ENCODE results near the gene ASAP3.
A peak's percentile ranks its signal among the peaks of the same experiment; 100 is the strongest.

The ASAP3 gene

DNA sequence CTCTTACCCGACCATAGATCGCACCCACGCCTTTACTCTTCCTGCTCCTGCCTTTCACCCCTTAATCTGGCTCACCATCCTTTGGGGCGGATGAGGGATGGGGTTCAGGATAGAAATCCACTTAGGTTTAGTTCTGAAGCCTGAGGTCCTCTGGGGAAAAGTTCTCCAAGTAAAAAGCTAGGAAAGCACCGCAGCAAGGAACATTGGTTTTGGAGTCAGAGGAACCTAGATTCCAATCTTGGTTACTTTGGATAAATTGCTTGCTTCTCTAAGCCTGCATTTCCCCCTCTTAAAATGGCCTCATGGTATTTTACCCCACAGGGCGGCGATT, 988 bp upstream of the ASAP3 start:
- H3K4me1 ChIP-seq (ENCODE audit: insufficient read depth, low read length), result peaks cover 16% of the 10 kb centered on the region
- H3K27me3 ChIP-seq (ENCODE audit: control insufficient read depth in 1 of 2, insufficient read depth in 2 of 2, low read length in 2 of 2), result no peaks in the 10 kb centered on the region
- H3K36me3 ChIP-seq (ENCODE audit: insufficient read depth, low read length), result no peaks in the 10 kb centered on the region
- H3K9me3 ChIP-seq (ENCODE audit: low read length), result no peaks in the 10 kb centered on the region
- H3K4me3 ChIP-seq (ENCODE audit: low read depth in 1 of 2, low read length in 2 of 2), result peak overlapping the region; percentile 53 to 89
- no peak overlapping the region for H3K27ac ChIP-seq (ENCODE audit: low read depth, low read length)
- H3K9ac ChIP-seq (ENCODE audit: low read length), result no peak overlapping the region

GRCh38 chr1:23484253-23485001, 448 bp upstream of the ASAP3 start:
- peaks cover 16% of the 10 kb centered on the region for H3K4me1 ChIP-seq (ENCODE audit: insufficient read depth, low read length)
- no peaks in the 10 kb centered on the region for H3K36me3 ChIP-seq (ENCODE audit: insufficient read depth, low read length)
- H3K9me3 ChIP-seq (ENCODE audit: low read length), result no peaks in the 10 kb centered on the region
- H3K4me3 ChIP-seq (ENCODE audit: low read depth in 1 of 2, low read length in 2 of 2), result peak overlapping the region; percentile 53 to 89
- no peak overlapping the region for H3K27ac ChIP-seq (ENCODE audit: low read depth, low read length)
- no peak overlapping the region for H3K9ac ChIP-seq (ENCODE audit: low read length)
- no peaks in the 10 kb centered on the region for H3K27me3 ChIP-seq (ENCODE audit: control insufficient read depth in 1 of 2, insufficient read depth in 2 of 2, low read length in 2 of 2)

DNA sequence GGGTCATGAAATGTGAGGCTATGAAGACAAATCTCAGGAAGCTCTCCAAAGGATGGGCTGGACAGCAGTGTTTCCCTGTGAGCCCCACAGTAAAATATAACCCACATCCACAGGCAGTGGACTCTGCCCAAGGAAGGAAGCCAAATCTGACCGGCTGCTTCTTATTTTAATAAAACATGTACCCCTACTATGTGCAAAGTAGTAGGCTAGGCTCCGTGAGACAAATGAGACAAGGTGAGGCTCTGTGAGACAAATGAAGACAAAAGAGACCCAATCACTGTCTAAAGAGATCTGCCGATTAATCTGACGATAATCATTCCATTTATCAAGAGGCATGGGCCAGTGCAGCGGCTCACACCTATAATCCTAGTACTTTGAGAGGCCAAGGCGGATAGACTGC, 2.1 kb downstream of the ASAP3 start:
- no peak overlapping the region for H3K27ac ChIP-seq (ENCODE audit: low read depth, low read length)
- H3K36me3 ChIP-seq (ENCODE audit: insufficient read depth, low read length), result no peaks in the 10 kb centered on the region
- H3K9ac ChIP-seq (ENCODE audit: low read length), result no peak overlapping the region
- no peak overlapping the region for H3K4me3 ChIP-seq (ENCODE audit: low read depth in 1 of 2, low read length in 2 of 2)
- peaks cover 16% of the 10 kb centered on the region for H3K4me1 ChIP-seq (ENCODE audit: insufficient read depth, low read length)
- H3K9me3 ChIP-seq (ENCODE audit: low read length), result no peaks in the 10 kb centered on the region
- no peaks in the 10 kb centered on the region for H3K27me3 ChIP-seq (ENCODE audit: control insufficient read depth in 1 of 2, insufficient read depth in 2 of 2, low read length in 2 of 2)

DNA sequence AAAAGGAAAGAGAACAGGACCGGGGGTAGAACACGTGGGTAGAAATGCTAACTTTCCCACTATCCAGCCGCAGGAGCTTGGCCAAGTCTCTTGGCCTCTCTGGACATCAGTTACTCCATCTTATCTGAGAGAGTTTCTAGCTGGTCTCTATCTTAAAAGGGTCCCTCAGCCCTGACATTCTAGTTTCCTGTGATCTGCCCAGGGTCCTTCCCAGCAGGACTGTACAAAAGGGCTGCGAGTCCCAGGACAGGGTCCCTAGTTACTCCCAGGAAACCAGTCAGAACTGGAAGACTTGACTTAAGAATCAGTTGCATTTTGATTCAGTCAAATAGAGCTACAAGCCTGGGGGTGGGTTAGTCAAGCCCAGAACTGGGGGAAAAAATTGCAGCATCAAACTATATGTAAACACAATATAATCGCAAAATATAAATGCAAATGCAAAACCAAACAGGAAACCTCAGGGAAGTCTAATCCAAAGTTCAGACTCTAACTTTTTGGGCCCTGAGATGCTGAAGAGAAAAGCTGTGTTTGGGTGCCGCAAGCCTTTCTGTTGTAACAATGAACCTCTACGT, 2.9 kb downstream of the ASAP3 start:
- H3K4me1 ChIP-seq (ENCODE audit: insufficient read depth, low read length), result peaks cover 16% of the 10 kb centered on the region
- H3K9me3 ChIP-seq (ENCODE audit: low read length), result no peaks in the 10 kb centered on the region
- H3K27me3 ChIP-seq (ENCODE audit: control insufficient read depth in 1 of 2, insufficient read depth in 2 of 2, low read length in 2 of 2), result no peaks in the 10 kb centered on the region
- no peaks in the 10 kb centered on the region for H3K36me3 ChIP-seq (ENCODE audit: insufficient read depth, low read length)
- no peak overlapping the region for H3K27ac ChIP-seq (ENCODE audit: low read depth, low read length)
- H3K9ac ChIP-seq (ENCODE audit: low read length), result no peak overlapping the region
- no peak overlapping the region for H3K4me3 ChIP-seq (ENCODE audit: low read depth in 1 of 2, low read length in 2 of 2)

- no peaks in the 10 kb centered on the region for H3K36me3 ChIP-seq (ENCODE audit: insufficient read depth, low read length)
- H3K4me3 ChIP-seq (ENCODE audit: low read depth in 1 of 2, low read length in 2 of 2), result no peak overlapping the region
- H3K27me3 ChIP-seq (ENCODE audit: control insufficient read depth in 1 of 2, insufficient read depth in 2 of 2, low read length in 2 of 2), result no peaks in the 10 kb centered on the region
- no peaks in the 10 kb centered on the region for H3K9me3 ChIP-seq (ENCODE audit: low read length)
- H3K27ac ChIP-seq (ENCODE audit: low read depth, low read length), result no peak overlapping the region
- H3K9ac ChIP-seq (ENCODE audit: low read length), result no peak overlapping the region
- peaks cover 19% of the 10 kb centered on the region for H3K4me1 ChIP-seq (ENCODE audit: insufficient read depth, low read length)
Measured at GRCh38 chr1:23480187-23481025, 3.6 kb downstream of the ASAP3 start.

DNA sequence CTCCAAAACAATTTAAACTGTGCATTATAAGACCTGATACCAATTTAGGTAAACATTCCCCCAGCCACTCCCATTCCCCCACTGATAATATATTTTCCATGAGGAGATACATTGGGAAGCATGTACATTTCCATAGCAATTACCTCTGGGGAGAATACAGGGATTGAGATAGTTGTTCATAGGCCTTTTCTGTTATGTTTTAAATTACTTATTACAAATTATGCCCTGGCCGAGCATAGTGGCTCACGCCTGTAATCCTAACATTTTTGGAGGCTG, 4.4 kb downstream of the ASAP3 start:
- Histone ChIP-seq H3K36me3 (ENCODE audit: insufficient read depth, low read length) (no peaks in the 10 kb centered on the region), H3K27ac (ENCODE audit: low read depth, low read length) (no peak overlapping the region), H3K9me3 (ENCODE audit: low read length) (no peaks in the 10 kb centered on the region), H3K27me3 (ENCODE audit: control insufficient read depth in 1 of 2, insufficient read depth in 2 of 2, low read length in 2 of 2) (no peaks in the 10 kb centered on the region), H3K4me1 (ENCODE audit: insufficient read depth, low read length) (peaks cover 20% of the 10 kb centered on the region), H3K9ac (ENCODE audit: low read length) (no peak overlapping the region), H3K4me3 (ENCODE audit: low read depth in 1 of 2, low read length in 2 of 2) (no peak overlapping the region)

DNA sequence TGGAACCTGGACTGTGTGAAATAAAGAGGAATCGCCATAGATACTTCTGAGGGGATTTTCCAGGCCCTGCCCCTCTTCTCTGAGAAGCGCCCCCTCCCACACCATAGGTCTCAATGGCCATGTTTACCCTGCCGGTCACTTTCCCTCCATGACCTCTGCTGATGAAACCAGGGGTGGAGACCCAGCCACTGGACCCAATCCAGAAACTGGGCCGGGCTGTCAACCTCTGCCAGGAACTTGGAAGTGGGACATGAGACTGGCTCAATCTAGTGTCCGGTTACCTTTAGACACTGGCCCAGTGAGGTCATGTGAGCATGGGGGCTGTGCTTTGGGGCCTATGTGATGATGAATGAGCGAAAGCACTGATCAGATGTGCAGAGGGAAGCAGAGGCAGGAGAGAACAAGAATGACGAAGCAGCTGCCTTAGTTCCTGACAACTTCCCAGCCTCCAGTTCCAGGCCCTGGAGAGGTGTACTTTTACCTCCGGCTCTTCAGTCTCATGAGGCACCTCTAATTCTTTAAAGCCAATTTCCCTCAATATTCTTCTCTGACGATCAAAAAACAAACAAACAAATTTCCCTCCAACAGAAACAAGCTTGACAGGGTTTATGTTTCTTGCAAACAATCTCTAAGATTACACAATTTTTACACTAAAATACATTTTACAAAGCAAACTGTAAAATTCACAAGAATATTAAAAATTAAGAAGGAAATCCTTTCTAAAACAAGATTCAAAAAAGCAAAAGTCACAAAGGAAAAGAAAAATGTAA, 4.9 kb downstream of the ASAP3 start:
- Histone ChIP-seq H3K9ac (ENCODE audit: low read length) (no peak overlapping the region), H3K9me3 (ENCODE audit: low read length) (no peaks in the 10 kb centered on the region), H3K4me3 (ENCODE audit: low read depth in 1 of 2, low read length in 2 of 2) (no peak overlapping the region), H3K27ac (ENCODE audit: low read depth, low read length) (no peak overlapping the region), H3K4me1 (ENCODE audit: insufficient read depth, low read length) (peaks cover 20% of the 10 kb centered on the region), H3K27me3 (ENCODE audit: control insufficient read depth in 1 of 2, insufficient read depth in 2 of 2, low read length in 2 of 2) (no peaks in the 10 kb centered on the region), H3K36me3 (ENCODE audit: insufficient read depth, low read length) (no peaks in the 10 kb centered on the region)

- H3K9ac ChIP-seq (ENCODE audit: low read length), result no peak overlapping the region
- no peak overlapping the region for H3K4me3 ChIP-seq (ENCODE audit: low read depth in 1 of 2, low read length in 2 of 2)
- no peaks in the 10 kb centered on the region for H3K27me3 ChIP-seq (ENCODE audit: control insufficient read depth in 1 of 2, insufficient read depth in 2 of 2, low read length in 2 of 2)
- H3K4me1 ChIP-seq (ENCODE audit: insufficient read depth, low read length), result peaks cover 20% of the 10 kb centered on the region
- no peak overlapping the region for H3K27ac ChIP-seq (ENCODE audit: low read depth, low read length)
- no peaks in the 10 kb centered on the region for H3K36me3 ChIP-seq (ENCODE audit: insufficient read depth, low read length)
- no peaks in the 10 kb centered on the region for H3K9me3 ChIP-seq (ENCODE audit: low read length)
Measured at GRCh38 chr1:23477359-23478144, 6.4 kb downstream of the ASAP3 start.

DNA sequence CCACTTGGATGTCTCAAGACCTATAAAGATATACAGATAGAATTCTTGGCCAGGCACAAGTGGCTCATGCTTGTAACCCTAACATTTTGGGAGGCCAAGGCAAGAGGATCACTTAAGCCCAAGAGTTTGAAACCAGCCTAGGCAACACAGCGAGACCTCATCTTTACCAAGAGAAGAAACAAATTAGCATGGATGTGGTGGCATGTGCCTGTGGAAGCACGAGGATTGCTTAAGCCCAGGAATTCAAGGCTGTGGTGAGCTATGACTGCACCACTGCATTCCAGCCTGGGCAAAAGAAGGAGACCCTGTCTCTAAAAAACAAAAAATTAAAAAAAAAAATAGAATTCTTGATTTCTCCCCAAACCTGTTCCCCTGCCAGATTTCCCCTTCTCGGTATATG, 8.3 kb downstream of the ASAP3 start:
- peaks cover 13% of the 10 kb centered on the region for H3K4me1 ChIP-seq (ENCODE audit: insufficient read depth, low read length)
- no peak overlapping the region for H3K27ac ChIP-seq (ENCODE audit: low read depth, low read length)

GRCh38 chr1:23475134-23475628, 8.8 kb downstream of the ASAP3 start:
- Histone ChIP-seq H3K4me1 (ENCODE audit: insufficient read depth, low read length) (peaks cover 18% of the 10 kb centered on the region), H3K27me3 (ENCODE audit: control insufficient read depth in 1 of 2, insufficient read depth in 2 of 2, low read length in 2 of 2) (no peaks in the 10 kb centered on the region), H3K27ac (ENCODE audit: low read depth, low read length) (no peak overlapping the region), H3K36me3 (ENCODE audit: insufficient read depth, low read length) (no peaks in the 10 kb centered on the region), H3K9ac (ENCODE audit: low read length) (no peak overlapping the region), H3K4me3 (ENCODE audit: low read depth in 1 of 2, low read length in 2 of 2) (no peak overlapping the region), H3K9me3 (ENCODE audit: low read length) (no peaks in the 10 kb centered on the region)

More for the DNA sequence above, 8.3 kb downstream of the ASAP3 start:
- no peaks in the 10 kb centered on the region for H3K27me3 ChIP-seq (ENCODE audit: control insufficient read depth in 1 of 2, insufficient read depth in 2 of 2, low read length in 2 of 2)
- H3K9ac ChIP-seq (ENCODE audit: low read length), result no peak overlapping the region
- H3K4me3 ChIP-seq (ENCODE audit: low read depth in 1 of 2, low read length in 2 of 2), result no peak overlapping the region
- H3K36me3 ChIP-seq (ENCODE audit: insufficient read depth, low read length), result no peaks in the 10 kb centered on the region
- H3K9me3 ChIP-seq (ENCODE audit: low read length), result no peaks in the 10 kb centered on the region

All from muscle layer of colon (tissue), 2 donors.